HCT116 (cell line): ENCODE measurements around the gene PDK2. TPM values are rescaled to one million over a fixed set of nuclear protein-coding genes. Genes with fewer than 3 reads are reported as not detected.

Source experiments
- ATAC-seq: fragments of 200-7000 bp; cut with Tn5 transposase; 2 replicates; pipeline ENCODE4 v1.9.1; 2020; ENCODE audit warnings: mild to moderate bottlenecking, moderate library complexity
- BruUV-seq: library from RNA; stranded (reverse); fragments of 400-500 nt; replicated peaks from 2 replicates; lab custom pipeline; 2021; lab: Mats Ljungman, UMichigan
- CTCF ChIA-PET: fragments of 300-600 bp; sonication (Branson Sonifier 250); formaldehyde crosslinking; loops from one replicate; lab custom pipeline; 2021; ENCODE audit warnings: antibody characterized with exemption; lab: Charles Lee
- POLR2A ChIA-PET: fragments of 300-600, 350-600 bp; sonication (Branson Sonifier 250); formaldehyde crosslinking; loops from one replicate; lab custom pipeline; 2021; ENCODE audit warnings: antibody characterized with exemption; lab: Charles Lee
- RAD21 ChIA-PET, 2 experiments: fragments of 300-600 bp; sonication (Branson Sonifier 250); formaldehyde crosslinking; loops; one replicate each; lab custom pipeline; 2023; ENCODE audit warnings: low total read pairs in 2 of 2; ENCODE audit not compliant: uncharacterized antibody in 2 of 2, unreplicated experiment in 2 of 2, low non-redundant PET in 1 of 2; lab: Charles Lee
- DNase-seq: peaks from one replicate; pipeline ENCODE4 v3.0.0-alpha.2; 2010; ENCODE audit warnings: low read depth, low spot score
- H2AFZ ChIP-seq: fragments of 200-600 bp; shearing (Covaris generic), sonication (generic); 2 replicates; pipeline ENCODE4 v1.6.1; 2017; ENCODE audit warnings: low read depth, mixed run types, mixed read lengths, antibody characterized with exemption, low read length; ENCODE audit not compliant: poor library complexity, severe bottlenecking
- H3K27ac ChIP-seq: 2 replicates; pipeline ENCODE4 v1.5.1; 2012; ENCODE audit warnings: low read depth, low read length
- H3K27me3 ChIP-seq: fragments of 200-600 bp; sonication (generic); 2 replicates; pipeline ENCODE4 v1.6.1; 2016; ENCODE audit warnings: mixed run types, low read length, mixed read lengths; ENCODE audit not compliant: insufficient read depth
- H3K36me3 ChIP-seq, 2 experiments: fragments of 200-500 bp in 1 of 2; fragments of 200-600 bp in 1 of 2; sonication (Bioruptor generic) in 1 of 2; sonication (generic) in 1 of 2; 2 replicates each; pipeline versions ENCODE4 v1.5.1 to v1.6.1; 2014 to 2016; ENCODE audit warnings: low read length in 2 of 2, inconsistent platforms in 1 of 2, mixed read lengths in 1 of 2, mixed run types in 1 of 2; ENCODE audit not compliant: insufficient read depth in 2 of 2, control insufficient read depth in 1 of 2
- H3K4me1 ChIP-seq, 2 experiments: fragments of 200-600 bp in 1 of 2; sonication (generic) in 1 of 2; 2 replicates each; pipeline versions ENCODE4 v1.5.1 to v1.6.1; 2012 to 2017; ENCODE audit warnings: low read length in 2 of 2, inconsistent platforms in 1 of 2, mild to moderate bottlenecking in 1 of 2, mixed read lengths in 1 of 2, mixed run types in 1 of 2, moderate library complexity in 1 of 2; ENCODE audit not compliant: insufficient read depth in 2 of 2, control insufficient read depth in 1 of 2
- H3K4me2 ChIP-seq: fragments of 200-600 bp; sonication (generic); 2 replicates; pipeline ENCODE4 v1.6.1; 2017; ENCODE audit warnings: mixed run types, low read length, mixed read lengths
- H3K4me3 ChIP-seq, 2 experiments: fragments of 200-600 bp in 1 of 2; sonication (generic) in 1 of 2; replicated peaks in 1 of 2; 2 replicates each; pipeline ENCODE4 v1.5.1; 2011 to 2016; ENCODE audit warnings: low read length in 2 of 2, control low read depth in 1 of 2, low read depth in 1 of 2, mild to moderate bottlenecking in 1 of 2, mixed read lengths in 1 of 2, mixed run types in 1 of 2
- H3K79me2 ChIP-seq: fragments of 200-600 bp; sonication (generic); 2 replicates; pipeline ENCODE4 v1.6.1; 2017; ENCODE audit warnings: mild to moderate bottlenecking, mixed run types, low read length, moderate library complexity, mixed read lengths; ENCODE audit not compliant: insufficient read depth
- H3K9ac ChIP-seq: fragments of 200-600 bp; sonication (generic); 2 replicates; pipeline ENCODE4 v1.6.1; 2016; ENCODE audit warnings: low read length, mixed read lengths
- H3K9me2 ChIP-seq: fragments of 200-600 bp; sonication (generic), shearing (Covaris generic); 2 replicates; pipeline ENCODE4 v1.6.1; 2017; ENCODE audit warnings: mixed run types, mild to moderate bottlenecking, moderate library complexity; ENCODE audit not compliant: insufficient read depth
- H3K9me3 ChIP-seq, 2 experiments: fragments of 200-500 bp in 1 of 2; fragments of 200-600 bp in 1 of 2; sonication (Bioruptor generic) in 1 of 2; sonication (generic) in 1 of 2; 2 replicates each; pipeline ENCODE4 v1.6.1; 2014 to 2017; ENCODE audit warnings: low read length in 2 of 2, mixed read lengths in 2 of 2, inconsistent platforms in 1 of 2, low read depth in 1 of 2, mild to moderate bottlenecking in 1 of 2, mixed run types in 1 of 2, moderate library complexity in 1 of 2; ENCODE audit not compliant: control insufficient read depth in 1 of 2, insufficient read depth in 1 of 2
- H4K20me1 ChIP-seq: fragments of 200-600 bp; sonication (generic), shearing (Covaris generic); 2 replicates; pipeline ENCODE4 v1.6.1; 2017; ENCODE audit warnings: mixed run types, mild to moderate bottlenecking, moderate library complexity; ENCODE audit not compliant: insufficient read depth
- CTCF ChIP-seq, 3 experiments: fragments of 200-600 bp in 1 of 3; sonication (generic) in 1 of 3; IDR thresholded peaks in 2 of 3; conservative IDR thresholded peaks in 1 of 3; 2 replicates each; pipeline ENCODE4 v1.5.1; 2012 to 2017; ENCODE audit warnings: low read depth in 2 of 3, low read length in 2 of 3, antibody characterized with exemption in 1 of 3, borderline replicate concordance in 1 of 3, control low read depth in 1 of 3, mild to moderate bottlenecking in 1 of 3, mixed read lengths in 1 of 3, mixed run types in 1 of 3, moderate library complexity in 1 of 3; ENCODE audit not compliant: insufficient read depth in 1 of 3
- EGR1 ChIP-seq: IDR thresholded peaks from 2 replicates; pipeline ENCODE4 v1.6.1; 2012; ENCODE audit warnings: low read depth
- EZH2 ChIP-seq: fragments of 200-600 bp; sonication (generic); IDR thresholded peaks from 2 replicates; pipeline ENCODE4 v1.6.1; 2017; ENCODE audit warnings: antibody characterized with exemption, mixed run types
- EZH2phosphoT487 ChIP-seq: fragments of 200-600 bp; IDR thresholded peaks from 2 replicates; pipeline ENCODE4 v1.6.1; 2018; ENCODE audit warnings: antibody characterized with exemption, borderline replicate concordance
- POLR2A ChIP-seq: IDR thresholded peaks from 2 replicates; pipeline ENCODE4 v1.7.0; 2011; ENCODE audit warnings: borderline replicate concordance; ENCODE audit not compliant: insufficient read depth, insufficient read length; ENCODE audit errors: extremely low read depth
- RAD21 ChIP-seq: IDR thresholded peaks from 2 replicates; pipeline ENCODE4 v1.6.1; 2012; ENCODE audit warnings: low read depth, mild to moderate bottlenecking
- SIN3A ChIP-seq: IDR thresholded peaks from 2 replicates; pipeline ENCODE4 v1.6.1; 2012; ENCODE audit warnings: low read depth
- TCF7L2 ChIP-seq: IDR thresholded peaks from 2 replicates; pipeline ENCODE4 v1.7.0; 2011; ENCODE audit warnings: borderline replicate concordance, inconsistent platforms; ENCODE audit not compliant: insufficient read depth, insufficient read length; ENCODE audit errors: extremely low read depth
- YY1 ChIP-seq: IDR thresholded peaks from 2 replicates; pipeline ENCODE4 v1.6.1; 2011; ENCODE audit warnings: low read length, low read depth, moderate library complexity, mild to moderate bottlenecking; ENCODE audit not compliant: insufficient replicate concordance; ENCODE audit errors: extremely low read depth
- ZBTB33 ChIP-seq: IDR thresholded peaks from 2 replicates; pipeline ENCODE4 v1.6.1; 2011; ENCODE audit warnings: mild to moderate bottlenecking, low read length, moderate library complexity; ENCODE audit not compliant: insufficient replicate concordance; ENCODE audit errors: extremely low read depth
- intact Hi-C: fragments of 100-400 bp; cut with micrococcal nuclease; formaldehyde crosslinking; loops from 2 replicates; pipeline ENCODE4 v1.10.0; 2022
- total RNA-seq: library from RNA; stranded (reverse); gene quantifications from one replicate; pipeline ENCODE4 v1.2.1, GENCODE V29; 2021; ENCODE audit not compliant: unreplicated experiment
- TF ChIP-seq, protein P1 (sequence below): IDR thresholded peaks from 2 replicates; pipeline ENCODE4 v1.6.1; 2012; ENCODE audit warnings: low read depth

The PDK2 gene
- total RNA-seq, 1 experiment from 2014 or later = 39.1 TPM

DNA sequence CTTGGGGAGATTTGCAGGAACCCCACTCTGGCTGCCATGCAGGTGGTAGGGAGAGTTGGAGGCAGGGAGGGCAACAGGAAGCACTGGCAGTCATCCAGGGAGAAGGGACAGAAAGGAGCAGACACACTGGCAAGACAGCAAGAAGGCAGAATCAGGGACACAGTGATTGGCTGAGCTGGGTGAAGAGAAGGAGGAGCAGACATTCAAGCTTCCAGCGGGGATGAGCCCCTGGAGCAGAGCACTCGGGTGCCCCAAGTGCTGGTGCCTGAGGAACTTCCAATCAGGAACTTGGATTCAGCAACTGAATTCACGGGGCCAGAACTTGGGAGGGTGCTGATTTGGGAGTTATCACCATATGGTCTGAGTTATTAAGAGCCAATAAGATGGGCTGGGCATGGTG, 45.5 kb upstream of the PDK2 start:
- ChIA-PET RAD21 (no interaction called here), POLR2A (interaction anchor here (0.9 to 1.3 kb wide), 2 partner anchors 11 to 22 kb away, joined by 3 to 9 read pairs; no protein-coding TSS in a partner anchor), CTCF (interaction anchor here (1.4 kb wide), 1 partner anchor 22 kb away, joined by 7 read pairs; no protein-coding TSS in a partner anchor)
- Histone ChIP-seq H3K4me1 (peaks cover 74 to 85% of the 10 kb centered on the region in 2 experiments), H3K27ac (peak overlapping the region; percentile 93), H3K9ac (no peak overlapping the region), H3K9me3 (no peaks in the 10 kb centered on the region), H3K4me3 (peak overlapping the region in 1 of 2 experiments; percentile 5; a peak in 1 of 4 replicates), H3K36me3 (no peaks in the 10 kb centered on the region), H3K27me3 (no peaks in the 10 kb centered on the region), H4K20me1 (no peaks in the 10 kb centered on the region), H3K9me2 (no peaks in the 10 kb centered on the region), H3K79me2 (no peaks in the 10 kb centered on the region), H2AFZ (no peak overlapping the region), H3K4me2 (peak overlapping the region; percentile 87)
- DNase-seq (no peak), ATAC-seq (peak; percentile 29)
- intact Hi-C loops = no loop called here
- BruUV-seq = no TSS peak
- TF ChIP-seq RAD21 = no peak
- TF ChIP-seq EZH2 = no peak
- TF ChIP-seq, protein P1, sequence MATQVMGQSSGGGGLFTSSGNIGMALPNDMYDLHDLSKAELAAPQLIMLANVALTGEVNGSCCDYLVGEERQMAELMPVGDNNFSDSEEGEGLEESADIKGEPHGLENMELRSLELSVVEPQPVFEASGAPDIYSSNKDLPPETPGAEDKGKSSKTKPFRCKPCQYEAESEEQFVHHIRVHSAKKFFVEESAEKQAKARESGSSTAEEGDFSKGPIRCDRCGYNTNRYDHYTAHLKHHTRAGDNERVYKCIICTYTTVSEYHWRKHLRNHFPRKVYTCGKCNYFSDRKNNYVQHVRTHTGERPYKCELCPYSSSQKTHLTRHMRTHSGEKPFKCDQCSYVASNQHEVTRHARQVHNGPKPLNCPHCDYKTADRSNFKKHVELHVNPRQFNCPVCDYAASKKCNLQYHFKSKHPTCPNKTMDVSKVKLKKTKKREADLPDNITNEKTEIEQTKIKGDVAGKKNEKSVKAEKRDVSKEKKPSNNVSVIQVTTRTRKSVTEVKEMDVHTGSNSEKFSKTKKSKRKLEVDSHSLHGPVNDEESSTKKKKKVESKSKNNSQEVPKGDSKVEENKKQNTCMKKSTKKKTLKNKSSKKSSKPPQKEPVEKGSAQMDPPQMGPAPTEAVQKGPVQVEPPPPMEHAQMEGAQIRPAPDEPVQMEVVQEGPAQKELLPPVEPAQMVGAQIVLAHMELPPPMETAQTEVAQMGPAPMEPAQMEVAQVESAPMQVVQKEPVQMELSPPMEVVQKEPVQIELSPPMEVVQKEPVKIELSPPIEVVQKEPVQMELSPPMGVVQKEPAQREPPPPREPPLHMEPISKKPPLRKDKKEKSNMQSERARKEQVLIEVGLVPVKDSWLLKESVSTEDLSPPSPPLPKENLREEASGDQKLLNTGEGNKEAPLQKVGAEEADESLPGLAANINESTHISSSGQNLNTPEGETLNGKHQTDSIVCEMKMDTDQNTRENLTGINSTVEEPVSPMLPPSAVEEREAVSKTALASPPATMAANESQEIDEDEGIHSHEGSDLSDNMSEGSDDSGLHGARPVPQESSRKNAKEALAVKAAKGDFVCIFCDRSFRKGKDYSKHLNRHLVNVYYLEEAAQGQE = no peak
- no peak for TF ChIP-seq SIN3A
- no peak for TF ChIP-seq ZBTB33
- no peak for TF ChIP-seq TCF7L2
- TF ChIP-seq EGR1 = no peak
- no peak for TF ChIP-seq POLR2A
- TF ChIP-seq EZH2phosphoT487 = no peak
- TF ChIP-seq CTCF (IDR thresholded peaks at IDR 0.05 in 2 of 3, conservative IDR thresholded peaks at IDR 0.05 in 1 of 3; ENCODE audit: borderline replicate concordance in 1 of 3, insufficient read depth in 1 of 3, low read depth in 2 of 3, low read length in 2 of 3) = no peak
- TF ChIP-seq YY1 = no peak
